Endothelial cell of umbilical vein (primary cell): ENCODE results near the gene FNDC3A. TPM values are rescaled to one million over a fixed set of nuclear protein-coding genes. Genes with fewer than 3 reads are reported as not detected.

ENCODE experiments used
- BruUV-seq: library from RNA; stranded (reverse); fragments of 400-500 nt; replicated peaks from 2 replicates; lab custom pipeline; 2021; lab: Mats Ljungman, UMichigan
- CTCF ChIA-PET: fragments of 300-600, 350-600 bp; sonication (Branson Sonifier 250); formaldehyde crosslinking; loops from one replicate; lab custom pipeline; 2021; ENCODE audit warnings: antibody characterized with exemption, inconsistent platforms; lab: Charles Lee
- POLR2A ChIA-PET: fragments of 300-600, 350-600 bp; sonication (Branson Sonifier 250); formaldehyde crosslinking; loops from one replicate; lab custom pipeline; 2021; ENCODE audit warnings: antibody characterized with exemption, inconsistent platforms; lab: Charles Lee
- DNase-seq: peaks from one replicate; pipeline ENCODE4 v3.0.0-alpha.2; 2011; ENCODE audit warnings: low read depth, low spot score
- FAIRE-seq: peaks from 2 replicates; lab custom pipeline; 2011; peaks lifted over from hg19 to GRCh38; lab: Jason Lieb, UNC
- H2AFZ ChIP-seq: 2 replicates; pipeline ENCODE4 v1.6.0; 2012; ENCODE audit warnings: low read depth, low read length, control low read depth, inconsistent platforms
- H3K27ac ChIP-seq: 2 replicates; pipeline ENCODE4 v1.5.1; 2011; ENCODE audit warnings: low read depth, mild to moderate bottlenecking, control low read depth, low read length, moderate library complexity; ENCODE audit not compliant: insufficient read depth
- H3K27me3 ChIP-seq, 2 experiments: 2 replicates each; pipeline versions ENCODE4 v1.6.0 to v1.6.1; 2011; ENCODE audit warnings: low read length in 2 of 2, mixed read lengths in 1 of 2; ENCODE audit not compliant: control insufficient read depth in 2 of 2, insufficient read depth in 2 of 2
- H3K36me3 ChIP-seq, 2 experiments: 2 replicates in 1 of 2; 3 replicates in 1 of 2; pipeline ENCODE4 v1.5.1; 2011; ENCODE audit warnings: low read length in 2 of 2, mild to moderate bottlenecking in 1 of 2, moderate library complexity in 1 of 2; ENCODE audit not compliant: control insufficient read depth in 2 of 2, insufficient read depth in 2 of 2; ENCODE audit errors: extremely low read depth in 1 of 2
- H3K4me1 ChIP-seq: 3 replicates; pipeline ENCODE4 v1.5.1; 2011; ENCODE audit warnings: mild to moderate bottlenecking, low read length; ENCODE audit not compliant: control insufficient read depth, insufficient read depth; ENCODE audit errors: extremely low read depth
- H3K4me2 ChIP-seq: 2 replicates; pipeline ENCODE4 v1.6.1; 2011; ENCODE audit warnings: low read length, control low read depth, mixed read lengths; ENCODE audit not compliant: insufficient read depth
- H3K4me3 ChIP-seq, 3 experiments: fragments of 200-600 bp in 1 of 3; sonication (generic), shearing (Covaris generic) in 1 of 3; replicated peaks in 1 of 3; 2 replicates each; pipeline ENCODE4 v1.5.1; 2011 to 2016; ENCODE audit warnings: control low read depth in 3 of 3, low read length in 3 of 3, mild to moderate bottlenecking in 2 of 3, inconsistent platforms in 1 of 3, low read depth in 1 of 3, moderate library complexity in 1 of 3; ENCODE audit not compliant: insufficient read depth in 1 of 3
- H3K79me2 ChIP-seq: 2 replicates; pipeline ENCODE4 v1.6.0; 2012; ENCODE audit warnings: low read length, inconsistent platforms; ENCODE audit not compliant: control insufficient read depth, insufficient read depth
- H3K9ac ChIP-seq: replicated peaks from 2 replicates; pipeline ENCODE3; 2011; ENCODE audit warnings: low read length, control low read depth; ENCODE audit not compliant: insufficient read depth; ENCODE audit errors: extremely low read depth
- H3K9me1 ChIP-seq: replicated peaks from 3 replicates; pipeline ENCODE4 v1.6.0; 2011; ENCODE audit warnings: mild to moderate bottlenecking, low read length; ENCODE audit not compliant: control insufficient read depth, insufficient read depth; ENCODE audit errors: extremely low read depth
- H3K9me3 ChIP-seq: replicated peaks from 2 replicates; pipeline ENCODE4 v1.5.1; 2012; ENCODE audit warnings: low read length, inconsistent platforms; ENCODE audit not compliant: control insufficient read depth, insufficient read depth
- H4K20me1 ChIP-seq: replicated peaks from 2 replicates; pipeline ENCODE3; 2011; ENCODE audit warnings: mild to moderate bottlenecking, low read length; ENCODE audit not compliant: control insufficient read depth, insufficient read depth; ENCODE audit errors: extremely low read depth
- EZH2 ChIP-seq: IDR thresholded peaks from 2 replicates; pipeline ENCODE4 v1.6.1; 2012; ENCODE audit warnings: borderline replicate concordance, low read depth, mild to moderate bottlenecking, moderate library complexity, low read length, inconsistent platforms; ENCODE audit not compliant: severe bottlenecking
- FOS ChIP-seq: IDR thresholded peaks from 2 replicates; pipeline ENCODE4 v1.6.1; 2011; ENCODE audit warnings: mild to moderate bottlenecking, low read length, moderate library complexity, borderline replicate concordance; ENCODE audit not compliant: insufficient read depth
- GATA2 ChIP-seq: IDR thresholded peaks from 2 replicates; pipeline ENCODE4 v1.7.0; 2011; ENCODE audit warnings: low read depth, mild to moderate bottlenecking, moderate library complexity, mixed read lengths, low read length; ENCODE audit not compliant: insufficient read length, insufficient read depth
- JUN ChIP-seq: IDR thresholded peaks from 2 replicates; pipeline ENCODE4 v1.6.1; 2011; ENCODE audit warnings: borderline replicate concordance, low read depth; ENCODE audit not compliant: insufficient read length, insufficient read depth
- MYC ChIP-seq: IDR thresholded peaks from one replicate; pipeline ENCODE4 v1.6.1; 2011; ENCODE audit warnings: mild to moderate bottlenecking, low read depth, low read length
- POLR2A ChIP-seq: IDR thresholded peaks from 2 replicates; pipeline ENCODE4 v1.6.1; 2012; ENCODE audit warnings: low read depth, mild to moderate bottlenecking, control low read depth, low read length
- POLR2AphosphoS5 ChIP-seq: IDR thresholded peaks from 2 replicates; pipeline ENCODE4 v1.6.1; 2012; ENCODE audit warnings: low read depth, mild to moderate bottlenecking, control low read depth, low read length, moderate library complexity; ENCODE audit not compliant: insufficient read depth
- dilution Hi-C: fragments of 300-500 bp; cut with MboI; formaldehyde crosslinking; loops from one replicate; pipeline ENCODE4 v1.15.0; 2019; ENCODE audit warnings: low sequenced_read_pairs; ENCODE audit not compliant: extremely low pct_ligation_motif_present
- intact Hi-C: fragments of 100-400 bp; cut with micrococcal nuclease; formaldehyde crosslinking; loops from one replicate; pipeline ENCODE4 v1.10.0; 2022
- polyA plus RNA-seq, 4 experiments: library from polyadenylated mRNA; depleted of rRNA in 3 of 4; stranded (reverse) in 3 of 4; unstranded in 1 of 4; fragments of >200 nt; gene quantifications; 2 replicates each; pipeline versions ENCODE4 v1.2.1 to v1.2.3, GENCODE V29; 2011 to 2012; ENCODE audit warnings: missing spikeins in 1 of 4
- total RNA-seq: library from RNA; stranded (reverse); gene quantifications from 2 replicates; pipeline ENCODE4 v1.2.3, GENCODE V29; 2021
- TF ChIP-seq, protein P1 (sequence below): IDR thresholded peaks from 2 replicates; pipeline ENCODE4 v1.6.1; 2011; ENCODE audit not compliant: insufficient read depth, insufficient read length
- TF ChIP-seq, protein P2 (sequence below), 2 donors: IDR thresholded peaks; 1 replicate in 1 of 2; 2 replicates in 1 of 2; pipeline ENCODE4 v1.5.1; 2011; ENCODE audit warnings: low read length in 2 of 2, mild to moderate bottlenecking in 2 of 2, moderate library complexity in 2 of 2, control low read depth in 1 of 2, inconsistent platforms in 1 of 2, low read depth in 1 of 2; ENCODE audit not compliant: insufficient read depth in 1 of 2; ENCODE audit errors: extremely low read depth in 1 of 2

The FNDC3A gene
- total and polyA plus RNA-seq, 2 donors (not counting 3 experiments of a cell fraction or from before 2014, with no cell fraction given): 26.3 to 50.8 TPM

DNA sequence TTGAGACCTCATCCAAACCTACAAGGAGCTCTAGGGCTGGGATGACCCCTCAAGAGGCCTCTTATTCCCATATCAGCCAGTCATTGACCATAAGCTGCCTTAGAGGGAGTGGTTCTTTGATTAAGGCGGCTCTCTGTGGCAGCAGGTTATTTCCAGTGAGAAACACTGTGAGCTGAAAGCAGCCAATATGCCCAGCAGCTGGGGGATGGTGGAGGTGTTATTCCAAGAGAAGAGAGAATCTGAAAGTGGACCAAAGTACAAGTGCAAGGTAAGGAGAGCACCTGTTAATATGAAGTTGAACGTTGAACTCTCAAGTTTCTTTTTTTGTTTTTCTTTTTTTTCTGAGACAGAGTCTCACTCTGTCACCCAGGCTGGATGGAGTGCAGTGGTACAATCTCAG lies 20.2 kb upstream of the FNDC3A start:
- BruUV-seq: no TSS peak
- Histone ChIP-seq H2AFZ (no peak overlapping the region), H3K4me2 (no peak overlapping the region), H3K4me1 (no peaks in the 10 kb centered on the region), H3K27me3 (no peaks in the 10 kb centered on the region), H3K9me3 (no peaks in the 10 kb centered on the region), H4K20me1 (no peaks in the 10 kb centered on the region), H3K9ac (no peak overlapping the region), H3K9me1 (no peaks in the 10 kb centered on the region), H3K79me2 (no peaks in the 10 kb centered on the region), H3K27ac (no peak overlapping the region), H3K36me3 (no peaks in the 10 kb centered on the region), H3K4me3 (no peak overlapping the region)
- DNase-seq: no peak
- intact Hi-C loops: no loop called here
- dilution Hi-C loops: no loop called here
- ChIA-PET CTCF (no interaction called here), POLR2A (no interaction called here)
- no peak for FAIRE-seq
- TF ChIP-seq FOS (no peak), GATA2 (no peak), MYC (no peak)

DNA sequence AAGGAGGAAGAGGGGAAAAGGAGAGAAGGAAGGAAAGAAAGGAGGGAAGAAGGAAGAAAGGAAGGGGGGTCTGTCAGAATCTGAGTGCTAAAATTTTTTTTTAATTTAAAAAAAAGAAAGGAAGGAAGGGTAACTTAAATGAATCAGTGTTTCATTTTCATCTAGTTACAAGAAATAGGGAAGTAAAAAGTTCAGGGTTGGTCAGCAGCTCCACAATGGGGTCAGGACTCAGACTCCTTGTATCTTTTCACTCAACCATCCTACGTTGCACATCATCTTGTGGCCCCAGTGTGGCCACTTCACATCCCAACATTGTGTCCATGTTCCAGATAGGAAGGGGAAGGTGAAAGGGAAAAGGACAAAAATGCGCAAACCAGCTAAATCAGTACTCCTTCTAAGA lies 14.3 kb upstream of the FNDC3A start:
- Histone ChIP-seq H3K9me1 (no peaks in the 10 kb centered on the region), H3K9ac (no peak overlapping the region), H4K20me1 (no peaks in the 10 kb centered on the region), H3K36me3 (no peaks in the 10 kb centered on the region), H3K27me3 (no peaks in the 10 kb centered on the region), H3K79me2 (no peaks in the 10 kb centered on the region), H3K4me3 (no peak overlapping the region), H2AFZ (no peak overlapping the region), H3K4me1 (no peaks in the 10 kb centered on the region), H3K4me2 (no peak overlapping the region), H3K27ac (no peak overlapping the region), H3K9me3 (no peaks in the 10 kb centered on the region)
- intact Hi-C loops: no loop called here
- CTCF ChIA-PET: no interaction called here
- dilution Hi-C loops: no loop called here
- POLR2A ChIA-PET: no interaction called here
- no peak for TF ChIP-seq JUN
- TF ChIP-seq FOS: no peak
- no peak for TF ChIP-seq POLR2AphosphoS5
- TF ChIP-seq EZH2: no peak
- TF ChIP-seq GATA2: no peak
- TF ChIP-seq, protein P1, sequence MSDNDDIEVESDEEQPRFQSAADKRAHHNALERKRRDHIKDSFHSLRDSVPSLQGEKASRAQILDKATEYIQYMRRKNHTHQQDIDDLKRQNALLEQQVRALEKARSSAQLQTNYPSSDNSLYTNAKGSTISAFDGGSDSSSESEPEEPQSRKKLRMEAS: no peak
- no peak for TF ChIP-seq POLR2A
- TF ChIP-seq, protein P2, sequence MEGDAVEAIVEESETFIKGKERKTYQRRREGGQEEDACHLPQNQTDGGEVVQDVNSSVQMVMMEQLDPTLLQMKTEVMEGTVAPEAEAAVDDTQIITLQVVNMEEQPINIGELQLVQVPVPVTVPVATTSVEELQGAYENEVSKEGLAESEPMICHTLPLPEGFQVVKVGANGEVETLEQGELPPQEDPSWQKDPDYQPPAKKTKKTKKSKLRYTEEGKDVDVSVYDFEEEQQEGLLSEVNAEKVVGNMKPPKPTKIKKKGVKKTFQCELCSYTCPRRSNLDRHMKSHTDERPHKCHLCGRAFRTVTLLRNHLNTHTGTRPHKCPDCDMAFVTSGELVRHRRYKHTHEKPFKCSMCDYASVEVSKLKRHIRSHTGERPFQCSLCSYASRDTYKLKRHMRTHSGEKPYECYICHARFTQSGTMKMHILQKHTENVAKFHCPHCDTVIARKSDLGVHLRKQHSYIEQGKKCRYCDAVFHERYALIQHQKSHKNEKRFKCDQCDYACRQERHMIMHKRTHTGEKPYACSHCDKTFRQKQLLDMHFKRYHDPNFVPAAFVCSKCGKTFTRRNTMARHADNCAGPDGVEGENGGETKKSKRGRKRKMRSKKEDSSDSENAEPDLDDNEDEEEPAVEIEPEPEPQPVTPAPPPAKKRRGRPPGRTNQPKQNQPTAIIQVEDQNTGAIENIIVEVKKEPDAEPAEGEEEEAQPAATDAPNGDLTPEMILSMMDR (IDR thresholded peaks at IDR 0.05; ENCODE audit: extremely low read depth in 1 of 2, insufficient read depth in 1 of 2, low read depth in 1 of 2, low read length in 2 of 2): no peak
- no peak for TF ChIP-seq MYC
- BruUV-seq: no TSS peak
- DNase-seq (no peak), FAIRE-seq (no peak)
